A549 (cell line): ENCODE measurements around the gene OR2C3. TPM values are rescaled to one million over a fixed set of nuclear protein-coding genes. Genes with fewer than 3 reads are reported as not detected.

ENCODE experiments used
- polyA plus RNA-seq, 4 experiments: library from polyadenylated mRNA; depleted of rRNA in 3 of 4; stranded (reverse); fragments of >200 nt; fragmentation: RNase III in 1 of 4; extraction: RNeasy Plus Mini Kit Qiagen cat#74134 plus additional on column Dnase treatment in 1 of 4; gene quantifications; 2 replicates in 3 of 4; 3 replicates in 1 of 4; pipeline ENCODE4 v1.2.3, GENCODE V29; 2011 to 2017

OR2C3 gene
- polyA plus RNA-seq, 2 of the 4 experiments (the other 2 are of a cell fraction) = not detected

Other genes starting within 250 kb of the OR2C3 start
- 16.1 and 19.5 TPM in 2 replicates for gene ZNF496, start 204.6 kb downstream of the OR2C3 start, polyA plus RNA-seq (2011; rRNA removed)
- 12.2 to 13.5 TPM (median 13.1 TPM) in 3 replicates for gene ZNF496, start 204.6 kb downstream of the OR2C3 start, polyA plus RNA-seq (2017; fragmentation: RNase III; extraction: RNeasy Plus Mini Kit Qiagen cat#74134 plus additional on column Dnase treatment)
- not detected in 2 replicates for gene NLRP3, start 120.3 kb downstream of the OR2C3 start, polyA plus RNA-seq (2011; rRNA removed)
- not detected in 3 replicates for gene NLRP3, start 120.3 kb downstream of the OR2C3 start, polyA plus RNA-seq (2017; fragmentation: RNase III; extraction: RNeasy Plus Mini Kit Qiagen cat#74134 plus additional on column Dnase treatment)
- not detected in 2 replicates for gene OR2B11, start 78.3 kb downstream of the OR2C3 start, polyA plus RNA-seq (2011; rRNA removed)
- not detected in 3 replicates for gene OR2B11, start 78.3 kb downstream of the OR2C3 start, polyA plus RNA-seq (2017; fragmentation: RNase III; extraction: RNeasy Plus Mini Kit Qiagen cat#74134 plus additional on column Dnase treatment)
- gene GCSAML, start 12.7 kb upstream of the OR2C3 start, polyA plus RNA-seq (2011; rRNA removed) = not detected in 2 replicates
- gene GCSAML, start 12.7 kb upstream of the OR2C3 start, polyA plus RNA-seq (2017; fragmentation: RNase III; extraction: RNeasy Plus Mini Kit Qiagen cat#74134 plus additional on column Dnase treatment) = not detected in 3 replicates
- not detected in 2 replicates for gene OR2G2, start 51.9 kb upstream of the OR2C3 start, polyA plus RNA-seq (2011; rRNA removed)
- not detected in 3 replicates for gene OR2G2, start 51.9 kb upstream of the OR2C3 start, polyA plus RNA-seq (2017; fragmentation: RNase III; extraction: RNeasy Plus Mini Kit Qiagen cat#74134 plus additional on column Dnase treatment)
- not detected in 2 replicates for gene OR2G3, start 69.1 kb upstream of the OR2C3 start, polyA plus RNA-seq (2011; rRNA removed)
- gene OR2G3, start 69.1 kb upstream of the OR2C3 start, polyA plus RNA-seq (2017; fragmentation: RNase III; extraction: RNeasy Plus Mini Kit Qiagen cat#74134 plus additional on column Dnase treatment) = not detected in 3 replicates
- not detected in 2 replicates for gene OR13G1, start 143.3 kb upstream of the OR2C3 start, polyA plus RNA-seq (2011; rRNA removed)
- gene OR13G1, start 143.3 kb upstream of the OR2C3 start, polyA plus RNA-seq (2017; fragmentation: RNase III; extraction: RNeasy Plus Mini Kit Qiagen cat#74134 plus additional on column Dnase treatment) = not detected in 3 replicates
- not detected in 2 replicates for gene OR6F1, start 180.2 kb upstream of the OR2C3 start, polyA plus RNA-seq (2011; rRNA removed)
- gene OR6F1, start 180.2 kb upstream of the OR2C3 start, polyA plus RNA-seq (2017; fragmentation: RNase III; extraction: RNeasy Plus Mini Kit Qiagen cat#74134 plus additional on column Dnase treatment) = not detected in 3 replicates
- not detected in 2 replicates for gene OR14K1, start 202.2 kb upstream of the OR2C3 start, polyA plus RNA-seq (2011; rRNA removed)
- not detected in 3 replicates for gene OR14K1, start 202.2 kb upstream of the OR2C3 start, polyA plus RNA-seq (2017; fragmentation: RNase III; extraction: RNeasy Plus Mini Kit Qiagen cat#74134 plus additional on column Dnase treatment)
- not detected in 2 replicates for gene OR14A2, start 211.7 kb upstream of the OR2C3 start, polyA plus RNA-seq (2011; rRNA removed)
- not detected in 3 replicates for gene OR14A2, start 211.7 kb upstream of the OR2C3 start, polyA plus RNA-seq (2017; fragmentation: RNase III; extraction: RNeasy Plus Mini Kit Qiagen cat#74134 plus additional on column Dnase treatment)
- gene OR1C1, start 224.1 kb upstream of the OR2C3 start, polyA plus RNA-seq (2011; rRNA removed) = not detected in 2 replicates
- not detected in 3 replicates for gene OR1C1, start 224.1 kb upstream of the OR2C3 start, polyA plus RNA-seq (2017; fragmentation: RNase III; extraction: RNeasy Plus Mini Kit Qiagen cat#74134 plus additional on column Dnase treatment)